ENCODE measurements around the gene NCBP3.

NCBP3 gene

GRCh38 chr17:3812771-3813170 lies 33.3 kb downstream of the NCBP3 start:
- in situ Hi-C loops (cut with MboI; ENCODE audit: low sequenced_read_pairs), result no loop called here

GRCh38 chr17:3812284-3812683 lies 33.8 kb downstream of the NCBP3 start:
- in situ Hi-C loops (cut with MboI; ENCODE audit: low sequenced_read_pairs), result no loop called here

- in situ Hi-C loops (cut with MboI; ENCODE audit: low sequenced_read_pairs), result no loop called here
Measured at GRCh38 chr17:3810019-3810418, 36.0 kb downstream of the NCBP3 start.

GRCh38 chr17:3809135-3809534 lies 36.9 kb downstream of the NCBP3 start:
- in situ Hi-C loops (cut with MboI; ENCODE audit: low sequenced_read_pairs), result no loop called here

- in situ Hi-C loops (cut with MboI; ENCODE audit: low sequenced_read_pairs), result no loop called here
Measured at GRCh38 chr17:3808701-3809100, 37.3 kb downstream of the NCBP3 start.

- in situ Hi-C loops (cut with MboI; ENCODE audit: low sequenced_read_pairs), result no loop called here
Measured at GRCh38 chr17:3805581-3805980, 40.5 kb downstream of the NCBP3 start.

- in situ Hi-C loops (cut with MboI; ENCODE audit: low sequenced_read_pairs), result no loop called here
Measured at GRCh38 chr17:3804503-3804931, 41.5 kb downstream of the NCBP3 start.

GRCh38 chr17:3803308-3803640 lies 42.8 kb downstream of the NCBP3 start:
- in situ Hi-C loops (cut with MboI; ENCODE audit: low sequenced_read_pairs), result no loop called here

GRCh38 chr17:3802461-3803307 lies 43.4 kb downstream of the NCBP3 start:
- in situ Hi-C loops (cut with MboI; ENCODE audit: low sequenced_read_pairs), result no loop called here

GRCh38 chr17:3801792-3802191 lies 44.3 kb downstream of the NCBP3 start:
- in situ Hi-C loops (cut with MboI; ENCODE audit: low sequenced_read_pairs), result no loop called here

GRCh38 chr17:3801347-3801746 lies 44.7 kb downstream of the NCBP3 start:
- in situ Hi-C loops (cut with MboI; ENCODE audit: low sequenced_read_pairs), result no loop called here

GRCh38 chr17:3800362-3801271 lies 45.4 kb downstream of the NCBP3 start, which contains the start of gene ITGAE:
Gene ITGAE (minus strand): TSS chr17:3801188. CDS start chr17:3801144, 44 bp downstream.
- in situ Hi-C loops (cut with MboI; ENCODE audit: low sequenced_read_pairs), result no loop called here

- in situ Hi-C loops (cut with MboI; ENCODE audit: low sequenced_read_pairs), result no loop called here
Measured at GRCh38 chr17:3799181-3799945, 46.7 kb downstream of the NCBP3 start.

- in situ Hi-C loops (cut with MboI; ENCODE audit: low sequenced_read_pairs), result no loop called here
Measured at GRCh38 chr17:3798273-3799180, 47.5 kb downstream of the NCBP3 start.

- in situ Hi-C loops (cut with MboI; ENCODE audit: low sequenced_read_pairs), result no loop called here
Measured at GRCh38 chr17:3796822-3797170, 49.2 kb downstream of the NCBP3 start.

GRCh38 chr17:3796110-3796821 lies 49.8 kb downstream of the NCBP3 start:
- in situ Hi-C loops (cut with MboI; ENCODE audit: low sequenced_read_pairs), result no loop called here

- in situ Hi-C loops (cut with MboI; ENCODE audit: low sequenced_read_pairs), result no loop called here
Measured at GRCh38 chr17:3795390-3796102, 50.5 kb downstream of the NCBP3 start.

GRCh38 chr17:3794557-3795389 lies 51.3 kb downstream of the NCBP3 start:
- in situ Hi-C loops (cut with MboI; ENCODE audit: low sequenced_read_pairs), result no loop called here

Measured in HL-60/S4 (cell line).